K562 (cell line): ENCODE results near the gene MAN2A1. TPM values are rescaled to one million over a fixed set of nuclear protein-coding genes. Genes with fewer than 3 reads are reported as not detected.

Experiments
- ATAC-seq: fragments of 200-7000 bp; cut with Tn5 transposase; 3 replicates; pipeline ENCODE4 v1.9.1; 2020; ENCODE audit warnings: moderate library complexity
- BruUV-seq: library from RNA; stranded (reverse); fragments of 400-500 nt; replicated peaks from 2 replicates; lab custom pipeline; 2021; lab: Mats Ljungman, UMichigan
- CTCF ChIA-PET: fragments of 300-600 bp; formaldehyde crosslinking; extraction: SDS; loops from one replicate; lab custom pipeline; 2021; ENCODE audit warnings: low intra/inter-chr PET ratio; lab: Yijun Ruan, JAX
- POLR2A ChIA-PET: fragments of 300-600, 350-650 bp; sonication (Branson Sonifier 250); formaldehyde crosslinking; extraction: SDS; loops from one replicate; lab custom pipeline; 2021; ENCODE audit warnings: antibody characterized with exemption, inconsistent platforms; lab: Yijun Ruan, JAX
- DNase-seq, 4 experiments: peaks; one replicate each; pipeline versions ENCODE4 v3.0.0 to v3.0.0-alpha.2; 2011 to 2018; ENCODE audit warnings: low spot score in 3 of 4, mixed read lengths in 3 of 4; ENCODE audit errors: extremely low read depth in 1 of 4
- FAIRE-seq: peaks from 2 replicates; lab custom pipeline; 2011; peaks lifted over from hg19 to GRCh38; lab: Jason Lieb, UNC
- H2AFZ ChIP-seq: 2 replicates; pipeline ENCODE4 v1.6.0; 2011; ENCODE audit warnings: low read depth, low read length, control low read depth, inconsistent platforms
- H3K27ac ChIP-seq: fragments of 200-600 bp; 3 replicates; pipeline ENCODE4 v1.8.0; 2011; ENCODE audit warnings: low read depth, mild to moderate bottlenecking, control low read depth, inconsistent platforms, low read length, moderate library complexity, mixed read lengths; ENCODE audit errors: extremely low read depth
- H3K27me3 ChIP-seq, 2 experiments: fragments of 300-600 bp in 1 of 2; 2 replicates in 1 of 2; 3 replicates in 1 of 2; pipeline versions ENCODE4 v1.6.0 to v1.8.0; 2011; ENCODE audit warnings: inconsistent platforms in 2 of 2, low read length in 2 of 2, mild to moderate bottlenecking in 1 of 2, mixed read lengths in 1 of 2, moderate library complexity in 1 of 2; ENCODE audit not compliant: control insufficient read depth in 2 of 2, insufficient read depth in 2 of 2
- H3K36me3 ChIP-seq: fragments of 300-600 bp; 3 replicates; pipeline ENCODE4 v1.8.0; 2011; ENCODE audit warnings: mild to moderate bottlenecking, low read length, inconsistent platforms; ENCODE audit not compliant: control insufficient read depth, insufficient read depth
- H3K4me1 ChIP-seq, 2 experiments: fragments of 200-600 bp in 1 of 2; replicated peaks in 1 of 2; 2 replicates in 1 of 2; 3 replicates in 1 of 2; pipeline versions ENCODE4 v1.5.1 to v1.8.0; 2011; ENCODE audit warnings: inconsistent platforms in 2 of 2, low read length in 2 of 2, mild to moderate bottlenecking in 1 of 2, mixed read lengths in 1 of 2, moderate library complexity in 1 of 2; ENCODE audit not compliant: control insufficient read depth in 2 of 2, insufficient read depth in 2 of 2
- H3K4me2 ChIP-seq: 2 replicates; pipeline ENCODE4 v1.6.1; 2011; ENCODE audit warnings: low read length, control low read depth, inconsistent platforms, mixed read lengths; ENCODE audit not compliant: insufficient read depth
- H3K4me3 ChIP-seq: fragments of 200-600 bp; sonication (generic), shearing (Covaris generic); 2 replicates; pipeline ENCODE4 v1.5.1; 2016; ENCODE audit warnings: control low read depth, inconsistent platforms
- H3K79me2 ChIP-seq: fragments of 200-600 bp; 3 replicates; pipeline ENCODE4 v1.8.0; 2011; ENCODE audit warnings: low read length, inconsistent platforms; ENCODE audit not compliant: control insufficient read depth, insufficient read depth
- H3K9ac ChIP-seq, 2 experiments: 2 replicates each; pipeline versions ENCODE4 v1.6.0 to v1.6.1; 2011; ENCODE audit warnings: low read depth in 2 of 2, low read length in 2 of 2, control low read depth in 1 of 2, inconsistent platforms in 1 of 2, mild to moderate bottlenecking in 1 of 2, mixed read lengths in 1 of 2; ENCODE audit not compliant: insufficient read depth in 1 of 2
- H3K9me1 ChIP-seq: one replicate; pipeline ENCODE4 v1.6.0; 2011; ENCODE audit warnings: inconsistent platforms, mild to moderate bottlenecking, low read length, moderate library complexity; ENCODE audit not compliant: control insufficient read depth, insufficient read depth
- H3K9me3 ChIP-seq: replicated peaks from 2 replicates; pipeline ENCODE4 v1.5.1; 2011; ENCODE audit warnings: low read depth, low read length, inconsistent platforms; ENCODE audit not compliant: control insufficient read depth, insufficient read depth
- H4K20me1 ChIP-seq: replicated peaks from 2 replicates; pipeline ENCODE4 v1.6.1; 2011; ENCODE audit warnings: low read length, inconsistent platforms, mixed read lengths; ENCODE audit not compliant: control insufficient read depth, insufficient read depth
- ASH1L ChIP-seq: fragments of 450-650 bp; IDR thresholded peaks from 2 replicates; pipeline ENCODE4 v1.6.1; 2018; ENCODE audit warnings: borderline replicate concordance, mild to moderate bottlenecking, low read depth; ENCODE audit not compliant: partially characterized antibody
- C11orf30 ChIP-seq: fragments of 450-650 bp; IDR thresholded peaks from 2 replicates; pipeline ENCODE4 v1.6.1; 2016; ENCODE audit warnings: low read depth, mild to moderate bottlenecking
- CEBPG ChIP-seq, 3 experiments: fragments of 200-800 bp in 1 of 3; sonication (Bioruptor generic) in 1 of 3; sonication (generic) in 1 of 3; formaldehyde crosslinking in 1 of 3; IDR thresholded peaks in 2 of 3; conservative IDR thresholded peaks in 1 of 3; 2 replicates each; pipeline versions ENCODE4 v1.6.1 to v1.8.0; 2016 to 2022; ENCODE audit warnings: missing compliant biosample characterization in 2 of 3, missing genetic modification characterization in 2 of 3, mild to moderate bottlenecking in 1 of 3, missing genetic modification reagents in 1 of 3
- HDAC1 ChIP-seq, 2 experiments: fragments of 450-650 bp; IDR thresholded peaks; 2 replicates each; pipeline ENCODE4 v1.6.1; 2016 to 2017; ENCODE audit warnings: inconsistent platforms in 1 of 2, mild to moderate bottlenecking in 1 of 2, moderate library complexity in 1 of 2
- HIVEP1 ChIP-seq: fragments of 250-450 bp; sonication (Bioruptor Pico); IDR thresholded peaks from 2 replicates; pipeline ENCODE4 v1.4.0; 2020; ENCODE audit warnings: mild to moderate bottlenecking
- KDM1A ChIP-seq, 2 experiments: fragments of 450-650 bp; IDR thresholded peaks; 2 replicates each; pipeline ENCODE4 v1.6.1; 2016; ENCODE audit warnings: mild to moderate bottlenecking in 2 of 2
- LARP7 ChIP-seq: fragments of 450-650 bp; IDR thresholded peaks from 2 replicates; pipeline ENCODE4 v1.6.1; 2016
- RBM25 ChIP-seq: fragments of 200-400 bp; formaldehyde crosslinking; IDR thresholded peaks from 2 replicates; pipeline ENCODE4 v1.6.1; 2018; ENCODE audit warnings: low read length, low read depth, moderate library complexity; ENCODE audit not compliant: severe bottlenecking
- SMARCA5 ChIP-seq: fragments of 450-650 bp; IDR thresholded peaks from 2 replicates; pipeline ENCODE4 v1.6.1; 2016
- TCF7L2 ChIP-seq: fragments of 150-350 bp; IDR thresholded peaks from 2 replicates; pipeline ENCODE4 v1.6.1; 2016; ENCODE audit warnings: low read depth, mild to moderate bottlenecking, low read length, moderate library complexity
- ZFP36 ChIP-seq: fragments of 150-350 bp; IDR thresholded peaks from 2 replicates; pipeline ENCODE4 v1.6.1; 2018; ENCODE audit warnings: low read length, low read depth; ENCODE audit not compliant: partially characterized antibody
- ZFX ChIP-seq: sonication (generic); formaldehyde crosslinking; IDR thresholded peaks from 2 replicates; pipeline ENCODE4 v1.8.0; 2022; ENCODE audit warnings: mild to moderate bottlenecking, missing genetic modification reagents, moderate library complexity
- ZNF146 ChIP-seq: IDR thresholded peaks from one replicate; pipeline ENCODE4 v1.6.1; 2018; ENCODE audit warnings: missing compliant biosample characterization; ENCODE audit not compliant: unreplicated experiment
- ZNF79 ChIP-seq: fragments of 250-450 bp; sonication (Bioruptor Pico); IDR thresholded peaks from 2 replicates; pipeline ENCODE4 v1.4.0; 2020; ENCODE audit warnings: low read depth, mild to moderate bottlenecking, moderate library complexity
- WGBS: fragments of 100-300 bp; shearing (Covaris generic); methylation state at CpG from one replicate; pipeline ENCODE4 v1.1.6; 2016; ENCODE audit warnings: low coverage, mixed read lengths; ENCODE audit not compliant: insufficient coverage; ENCODE audit errors: missing lambda C conversion rate; 5-methylcytosine and 5-hydroxymethylcytosine counted together
- in situ Hi-C: fragments of 300-500 bp; cut with MboI; formaldehyde crosslinking; loops from 4 replicates; pipeline ENCODE4 v1.15.0; 2018; ENCODE audit warnings: inconsistent platforms, mixed read lengths
- intact Hi-C: fragments of 100-400 bp; cut with micrococcal nuclease; formaldehyde crosslinking; loops from 2 replicates; pipeline ENCODE4 v1.14.2; 2022
- polyA plus RNA-seq, 8 experiments: library from polyadenylated mRNA; depleted of rRNA in 4 of 8; stranded (reverse) in 5 of 8; unstranded in 3 of 8; fragments of >200 nt; fragmentation: Nextera tagmentation in 2 of 8; fragmentation: Illumina TruSeq in 1 of 8; extraction: Ambion mirVana in 2 of 8; extraction: Trizol in 1 of 8; gene quantifications; 2 replicates each; pipeline versions ENCODE4 v1.2.1 to v1.2.3, GENCODE V29; 2011 to 2014; ENCODE audit warnings: inconsistent platforms in 1 of 8, missing spikeins in 1 of 8
- total RNA-seq, 7 experiments: library from RNA; depleted of rRNA in 6 of 7; stranded (reverse); fragments of >200 nt in 6 of 7; fragmentation: Illumina TruSeq in 2 of 7; extraction: Trizol in 2 of 7; gene quantifications; 2 replicates each; pipeline versions ENCODE4 v1.2.1 to v1.2.3, GENCODE V29; 2011 to 2021; ENCODE audit warnings: low replicate concordance in 1 of 7
- TF ChIP-seq, protein P1 (sequence below), 2 experiments: fragments of 450-650 bp in 1 of 2; sonication (generic) in 1 of 2; formaldehyde crosslinking in 1 of 2; IDR thresholded peaks; 2 replicates each; pipeline versions ENCODE4 v1.7.1 to v1.9.0; 2016 to 2022; ENCODE audit warnings: inconsistent platforms in 1 of 2, mild to moderate bottlenecking in 1 of 2, missing genetic modification reagents in 1 of 2

Gene MAN2A1
- total and polyA plus RNA-seq, 9 of the 15 experiments (the other 6 are each of a cell fraction or from before 2014, with no cell fraction given): 5.2 to 32.0 (median 19.8) TPM

GRCh38 chr5:109643791-109644350 is 45.9 kb upstream of the MAN2A1 start:
- no peak for DNase-seq
- H3K27me3 ChIP-seq: no peaks in the 10 kb centered on the region
- intact Hi-C loops: no loop called here
- no peak overlapping the region for H3K27ac ChIP-seq
- H3K4me2 ChIP-seq: no peak overlapping the region
- H3K9me1 ChIP-seq: no peaks in the 10 kb centered on the region
- ChIA-PET CTCF (no interaction called here), POLR2A (no interaction called here)
- 11% methylated on average over 4 of the region's 4 CpGs for WGBS
- no peaks in the 10 kb centered on the region for H4K20me1 ChIP-seq
- H3K4me3 ChIP-seq: no peak overlapping the region
- BruUV-seq: no TSS peak
- no peaks in the 10 kb centered on the region for H3K79me2 ChIP-seq
- no peak for FAIRE-seq
- H3K4me1 ChIP-seq: no peaks in the 10 kb centered on the region; a peak in 2 of 5 replicates
- no peaks in the 10 kb centered on the region for H3K9me3 ChIP-seq
- peak overlapping the region; percentile 27; the same call in 1 of the 2 replicates for H2AFZ ChIP-seq
- in situ Hi-C loops: no loop called here
- H3K36me3 ChIP-seq: no peaks in the 10 kb centered on the region
- H3K9ac ChIP-seq: no peak overlapping the region
- ATAC-seq: no peak
- TF ChIP-seq ZNF146 (CRISPR knock-in tag): no peak
- TF ChIP-seq, protein P1, sequence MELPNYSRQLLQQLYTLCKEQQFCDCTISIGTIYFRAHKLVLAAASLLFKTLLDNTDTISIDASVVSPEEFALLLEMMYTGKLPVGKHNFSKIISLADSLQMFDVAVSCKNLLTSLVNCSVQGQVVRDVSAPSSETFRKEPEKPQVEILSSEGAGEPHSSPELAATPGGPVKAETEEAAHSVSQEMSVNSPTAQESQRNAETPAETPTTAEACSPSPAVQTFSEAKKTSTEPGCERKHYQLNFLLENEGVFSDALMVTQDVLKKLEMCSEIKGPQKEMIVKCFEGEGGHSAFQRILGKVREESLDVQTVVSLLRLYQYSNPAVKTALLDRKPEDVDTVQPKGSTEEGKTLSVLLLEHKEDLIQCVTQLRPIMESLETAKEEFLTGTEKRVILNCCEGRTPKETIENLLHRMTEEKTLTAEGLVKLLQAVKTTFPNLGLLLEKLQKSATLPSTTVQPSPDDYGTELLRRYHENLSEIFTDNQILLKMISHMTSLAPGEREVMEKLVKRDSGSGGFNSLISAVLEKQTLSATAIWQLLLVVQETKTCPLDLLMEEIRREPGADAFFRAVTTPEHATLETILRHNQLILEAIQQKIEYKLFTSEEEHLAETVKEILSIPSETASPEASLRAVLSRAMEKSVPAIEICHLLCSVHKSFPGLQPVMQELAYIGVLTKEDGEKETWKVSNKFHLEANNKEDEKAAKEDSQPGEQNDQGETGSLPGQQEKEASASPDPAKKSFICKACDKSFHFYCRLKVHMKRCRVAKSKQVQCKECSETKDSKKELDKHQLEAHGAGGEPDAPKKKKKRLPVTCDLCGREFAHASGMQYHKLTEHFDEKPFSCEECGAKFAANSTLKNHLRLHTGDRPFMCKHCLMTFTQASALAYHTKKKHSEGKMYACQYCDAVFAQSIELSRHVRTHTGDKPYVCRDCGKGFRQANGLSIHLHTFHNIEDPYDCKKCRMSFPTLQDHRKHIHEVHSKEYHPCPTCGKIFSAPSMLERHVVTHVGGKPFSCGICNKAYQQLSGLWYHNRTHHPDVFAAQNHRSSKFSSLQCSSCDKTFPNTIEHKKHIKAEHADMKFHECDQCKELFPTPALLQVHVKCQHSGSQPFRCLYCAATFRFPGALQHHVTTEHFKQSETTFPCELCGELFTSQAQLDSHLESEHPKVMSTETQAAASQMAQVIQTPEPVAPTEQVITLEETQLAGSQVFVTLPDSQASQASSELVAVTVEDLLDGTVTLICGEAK (IDR thresholded peaks at IDR 0.05): no peak
- TF ChIP-seq, protein P1 (CRISPR knock-in tag; IDR thresholded peaks at IDR 0.05): no peak
- no peak for TF ChIP-seq HDAC1 (IDR thresholded peaks at IDR 0.05)
- no peak for TF ChIP-seq SMARCA5
- no peak for TF ChIP-seq ASH1L
- TF ChIP-seq KDM1A (IDR thresholded peaks at IDR 0.05): no peak
- TF ChIP-seq TCF7L2: no peak
- no peak for TF ChIP-seq ZFX
- TF ChIP-seq C11orf30: no peak
- TF ChIP-seq RBM25: no peak
- TF ChIP-seq HIVEP1 (CRISPR knock-in tag): no peak
- TF ChIP-seq ZNF79 (CRISPR knock-in tag): no peak
- TF ChIP-seq CEBPG (CRISPR knock-in tag; IDR thresholded peaks at IDR 0.05): no peak
- TF ChIP-seq CEBPG (tag; conservative IDR thresholded peaks at IDR 0.05 in 1 of 2, IDR thresholded peaks at IDR 0.05 in 1 of 2): no peak
- no peak for TF ChIP-seq ZFP36
- TF ChIP-seq LARP7: no peak
